Smooth muscle cell (in vitro differentiated cells): Measurements from ENCODE around the gene PIP4K2B. TPM values are rescaled to one million over a fixed set of nuclear protein-coding genes. Genes with fewer than 3 reads are reported as not detected.
A peak's percentile ranks its signal among the peaks of the same experiment; 100 is the strongest.

Experiments
- DNase-seq: peaks from one replicate; lab custom pipeline; 2025; ENCODE audit not compliant: unreplicated experiment; lab: John Stamatoyannopoulos, UW
- H2AFZ ChIP-seq: fragments of 200-600 bp; sonication (generic); 2 replicates; pipeline ENCODE4 v1.6.0; 2016; ENCODE audit warnings: antibody characterized with exemption, low read depth, mild to moderate bottlenecking
- H3F3A ChIP-seq: fragments of 200-600 bp; sonication (generic); 2 replicates; pipeline ENCODE4 v1.6.0; 2017; ENCODE audit warnings: antibody characterized with exemption, low read depth
- H3K27ac ChIP-seq: fragments of 200-600 bp; sonication (generic); 2 replicates; pipeline ENCODE4 v1.5.1; 2016; ENCODE audit warnings: low read depth, mild to moderate bottlenecking
- H3K27me3 ChIP-seq: fragments of 200-600 bp; sonication (generic); 2 replicates; pipeline ENCODE4 v1.6.1; 2016; ENCODE audit warnings: low read depth, mild to moderate bottlenecking
- H3K36me3 ChIP-seq: fragments of 200-600 bp; sonication (generic); 2 replicates; pipeline ENCODE4 v1.5.1; 2016; ENCODE audit warnings: low read depth
- H3K4me1 ChIP-seq: fragments of 200-600 bp; sonication (generic); 2 replicates; pipeline ENCODE4 v1.5.1; 2016; ENCODE audit warnings: low read depth
- H3K4me2 ChIP-seq: fragments of 200-600 bp; sonication (generic); 2 replicates; pipeline ENCODE4 v1.6.0; 2016; ENCODE audit warnings: mild to moderate bottlenecking
- H3K4me3 ChIP-seq: fragments of 200-600 bp; sonication (generic); 2 replicates; pipeline ENCODE4 v1.5.1; 2016; ENCODE audit warnings: mild to moderate bottlenecking
- H3K79me2 ChIP-seq: fragments of 200-600 bp; sonication (generic); 2 replicates; pipeline ENCODE4 v1.6.0; 2016; ENCODE audit warnings: low read depth, mild to moderate bottlenecking
- H3K9ac ChIP-seq: fragments of 200-600 bp; sonication (generic); 2 replicates; pipeline ENCODE4 v1.6.0; 2016; ENCODE audit warnings: low read depth
- H3K9me3 ChIP-seq: fragments of 200-600 bp; sonication (generic); replicated peaks from 2 replicates; pipeline ENCODE4 v1.5.1; 2016; ENCODE audit warnings: low read depth
- H4K20me1 ChIP-seq: fragments of 200-600 bp; sonication (generic); 2 replicates; pipeline ENCODE4 v1.6.0; 2016; ENCODE audit warnings: low read depth
- WGBS: methylation state at CpG from one replicate; pipeline ENCODE4 v1.1.7; 2016; ENCODE audit warnings: low lambda C conversion rate; 5-methylcytosine and 5-hydroxymethylcytosine counted together
- polyA plus RNA-seq: library from polyadenylated mRNA; unstranded; fragments of >200 nt; fragmentation: Nextera tagmentation; extraction: Ambion mirVana; gene quantifications from 2 replicates; pipeline ENCODE4 v1.2.1, GENCODE V29; 2016
- total RNA-seq: library from RNA; depleted of rRNA; stranded (reverse); fragments of >200 nt; gene quantifications from 2 replicates; pipeline ENCODE4 v1.2.3, GENCODE V29; 2014
- TF ChIP-seq, protein P1 (sequence below): fragments of 200-600 bp; sonication (generic); IDR thresholded peaks from 2 replicates; pipeline ENCODE4 v1.5.1; 2017; ENCODE audit warnings: borderline replicate concordance, mild to moderate bottlenecking, antibody characterized with exemption; ENCODE audit not compliant: insufficient read depth, poor library complexity, severe bottlenecking

PIP4K2B gene
- total and polyA plus RNA-seq, 2 experiments from 2014 or later: 11.1 to 31.9 TPM

DNA sequence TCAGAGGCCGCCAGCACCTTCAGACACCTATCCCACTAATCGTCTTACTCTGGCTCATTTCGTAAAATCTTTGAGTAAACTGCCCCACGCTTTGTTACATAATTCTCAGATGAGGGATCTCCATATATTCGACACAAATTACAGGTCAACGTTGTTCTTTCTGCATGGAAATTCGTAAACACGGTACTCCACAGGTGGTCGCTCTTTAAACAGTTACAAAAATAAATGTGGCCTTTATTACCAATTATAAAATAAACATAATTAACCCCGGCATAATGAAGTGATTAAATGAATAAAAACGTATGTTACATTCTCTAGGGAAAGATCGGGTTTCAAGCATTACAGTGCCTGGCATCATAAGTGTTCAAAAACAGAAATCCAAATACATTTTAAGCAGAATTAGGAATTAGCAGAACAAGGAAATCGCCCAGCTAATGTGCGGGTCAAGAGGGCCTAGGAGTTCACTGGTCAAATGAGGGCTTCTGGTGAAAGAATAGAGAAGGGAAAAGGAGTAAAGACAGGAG is 943 bp upstream of the PIP4K2B start:
- TF ChIP-seq, protein P1, sequence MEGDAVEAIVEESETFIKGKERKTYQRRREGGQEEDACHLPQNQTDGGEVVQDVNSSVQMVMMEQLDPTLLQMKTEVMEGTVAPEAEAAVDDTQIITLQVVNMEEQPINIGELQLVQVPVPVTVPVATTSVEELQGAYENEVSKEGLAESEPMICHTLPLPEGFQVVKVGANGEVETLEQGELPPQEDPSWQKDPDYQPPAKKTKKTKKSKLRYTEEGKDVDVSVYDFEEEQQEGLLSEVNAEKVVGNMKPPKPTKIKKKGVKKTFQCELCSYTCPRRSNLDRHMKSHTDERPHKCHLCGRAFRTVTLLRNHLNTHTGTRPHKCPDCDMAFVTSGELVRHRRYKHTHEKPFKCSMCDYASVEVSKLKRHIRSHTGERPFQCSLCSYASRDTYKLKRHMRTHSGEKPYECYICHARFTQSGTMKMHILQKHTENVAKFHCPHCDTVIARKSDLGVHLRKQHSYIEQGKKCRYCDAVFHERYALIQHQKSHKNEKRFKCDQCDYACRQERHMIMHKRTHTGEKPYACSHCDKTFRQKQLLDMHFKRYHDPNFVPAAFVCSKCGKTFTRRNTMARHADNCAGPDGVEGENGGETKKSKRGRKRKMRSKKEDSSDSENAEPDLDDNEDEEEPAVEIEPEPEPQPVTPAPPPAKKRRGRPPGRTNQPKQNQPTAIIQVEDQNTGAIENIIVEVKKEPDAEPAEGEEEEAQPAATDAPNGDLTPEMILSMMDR: no peak
- peaks cover 38% of the 10 kb centered on the region for H4K20me1 ChIP-seq
- WGBS: 36% methylated on average over 14 of the region's 14 CpGs
- H3F3A ChIP-seq: no peaks in the 10 kb centered on the region
- DNase-seq: no peak
- peaks cover 14% of the 10 kb centered on the region for H3K4me1 ChIP-seq
- peak overlapping the region; percentile 92 for H3K4me3 ChIP-seq
- H3K27me3 ChIP-seq: no peaks in the 10 kb centered on the region
- no peak overlapping the region for H3K9ac ChIP-seq
- peak overlapping the region; percentile 99 for H3K27ac ChIP-seq
- H3K79me2 ChIP-seq: peaks cover 39% of the 10 kb centered on the region
- peak overlapping the region; percentile 94 for H3K4me2 ChIP-seq
- no peaks in the 10 kb centered on the region for H3K9me3 ChIP-seq
- no peak overlapping the region for H2AFZ ChIP-seq
- peaks cover 7% of the 10 kb centered on the region for H3K36me3 ChIP-seq

DNA sequence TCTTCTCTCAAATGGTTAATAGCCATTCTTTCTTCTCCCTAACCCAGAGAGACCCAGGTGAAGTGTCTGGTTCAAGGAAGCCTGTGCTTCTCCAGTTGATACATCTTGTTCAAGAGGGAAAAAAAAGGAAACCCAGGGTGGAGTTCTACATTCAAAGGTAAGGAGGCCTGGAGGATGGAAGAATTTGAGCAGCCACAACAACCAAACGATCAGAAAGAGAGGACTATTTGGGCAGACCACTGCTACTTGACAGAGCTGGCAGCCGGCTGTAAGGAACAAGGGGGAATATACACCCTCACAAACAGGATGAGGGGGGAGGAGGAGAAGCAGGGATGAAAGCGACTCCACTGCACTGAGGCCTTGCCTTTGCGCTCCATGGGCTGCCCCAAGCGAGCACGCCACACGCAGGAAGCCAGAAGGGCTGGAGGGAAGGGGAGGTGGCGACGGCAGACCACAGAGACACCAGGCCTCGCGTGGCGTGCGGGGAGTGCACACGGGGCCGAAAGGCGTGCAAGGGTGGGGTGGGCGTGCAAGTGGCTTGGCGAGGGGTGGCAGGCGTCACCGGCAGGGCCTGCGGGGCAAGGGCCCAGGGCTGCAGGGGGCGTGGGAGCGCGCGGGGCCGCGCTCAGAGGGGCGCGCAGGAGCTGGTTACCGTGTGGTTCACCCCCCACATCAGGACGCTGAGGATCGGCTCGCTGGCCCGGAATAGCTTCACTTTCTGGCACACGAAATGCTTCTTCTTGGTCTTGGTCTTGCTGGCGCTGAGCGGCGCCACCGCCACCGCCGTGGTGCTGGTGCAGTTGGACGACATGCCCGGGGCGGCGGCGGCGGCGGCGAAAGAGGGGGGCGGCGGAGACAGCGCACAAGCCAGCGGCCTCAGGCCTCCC is 499 bp downstream of the PIP4K2B start:
- WGBS: under 1% methylated on average over 39 of the region's 53 CpGs
- Histone ChIP-seq H2AFZ (no peak overlapping the region), H3K9ac (peak overlapping the region; percentile 100), H3K4me2 (peak overlapping the region; percentile 94), H4K20me1 (peaks cover 50% of the 10 kb centered on the region), H3K79me2 (peaks cover 51% of the 10 kb centered on the region), H3F3A (no peaks in the 10 kb centered on the region), H3K36me3 (peaks cover 1% of the 10 kb centered on the region), H3K27me3 (no peaks in the 10 kb centered on the region), H3K4me3 (peak overlapping the region; percentile 92), H3K27ac (peak overlapping the region; percentile 99), H3K4me1 (peaks cover 14% of the 10 kb centered on the region), H3K9me3 (no peaks in the 10 kb centered on the region)
- TF ChIP-seq, protein P1: no peak
- no peak for DNase-seq

DNA sequence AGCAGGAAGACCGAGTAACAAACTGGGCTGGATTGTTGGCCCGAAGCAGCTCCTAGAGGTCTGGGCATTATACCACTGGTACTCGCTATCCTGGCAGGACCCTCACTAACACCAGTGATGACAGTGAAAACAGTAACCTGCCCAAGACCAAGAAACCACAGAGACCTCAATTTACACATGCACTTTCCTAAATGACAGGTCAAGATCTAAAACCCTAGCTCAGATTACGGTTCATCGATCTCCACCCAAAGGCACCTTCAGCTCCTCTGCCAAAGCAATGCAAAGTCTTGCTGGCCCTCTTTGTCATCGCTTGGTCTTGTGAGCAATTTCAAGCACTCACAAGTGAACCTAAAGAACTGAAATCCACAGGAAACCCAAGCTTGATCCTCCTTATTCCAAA is 1.5 kb downstream of the PIP4K2B start:
- DNase-seq: no peak
- Histone ChIP-seq H3K9ac (peak overlapping the region; percentile 100), H3K4me3 (peak overlapping the region; percentile 92), H3K36me3 (no peaks in the 10 kb centered on the region), H2AFZ (no peak overlapping the region), H3K4me1 (peaks cover 14% of the 10 kb centered on the region), H3K79me2 (peaks cover 60% of the 10 kb centered on the region), H3K9me3 (no peaks in the 10 kb centered on the region), H4K20me1 (peaks cover 60% of the 10 kb centered on the region), H3K4me2 (peak overlapping the region; percentile 94), H3K27me3 (no peaks in the 10 kb centered on the region), H3F3A (no peaks in the 10 kb centered on the region), H3K27ac (no peak overlapping the region)
- TF ChIP-seq, protein P1: no peak
- 89% methylated on average over 6 of the region's 6 CpGs for WGBS

DNA sequence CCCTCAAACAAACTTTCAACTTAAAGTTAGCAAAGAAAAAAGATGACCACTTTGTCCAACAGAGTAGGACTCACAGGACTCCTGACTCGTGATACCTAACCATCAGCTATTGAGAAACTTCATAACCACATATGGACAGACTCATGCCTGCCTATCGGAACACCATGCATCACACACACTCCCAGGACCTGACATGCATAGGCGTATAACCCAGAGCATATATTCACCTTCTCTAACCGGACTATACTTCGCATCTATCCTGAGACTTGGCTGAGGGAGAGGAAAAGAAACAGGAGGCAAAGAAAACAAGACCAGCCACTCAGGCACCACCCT is 2.2 kb downstream of the PIP4K2B start:
- Histone ChIP-seq H3K4me1 (peaks cover 14% of the 10 kb centered on the region), H3K4me2 (peak overlapping the region; percentile 94), H3K27ac (no peak overlapping the region), H3K4me3 (peak overlapping the region; percentile 92), H3K36me3 (no peaks in the 10 kb centered on the region), H3K9me3 (no peaks in the 10 kb centered on the region), H4K20me1 (peaks cover 67% of the 10 kb centered on the region), H3F3A (no peaks in the 10 kb centered on the region), H3K9ac (no peak overlapping the region), H2AFZ (no peak overlapping the region), H3K27me3 (no peaks in the 10 kb centered on the region), H3K79me2 (peaks cover 67% of the 10 kb centered on the region)
- DNase-seq: no peak
- TF ChIP-seq, protein P1: no peak
- WGBS: 95% methylated on average over 5 of the region's 5 CpGs
